Measurements from ENCODE around the gene COBLL1.

Gene COBLL1

DNA sequence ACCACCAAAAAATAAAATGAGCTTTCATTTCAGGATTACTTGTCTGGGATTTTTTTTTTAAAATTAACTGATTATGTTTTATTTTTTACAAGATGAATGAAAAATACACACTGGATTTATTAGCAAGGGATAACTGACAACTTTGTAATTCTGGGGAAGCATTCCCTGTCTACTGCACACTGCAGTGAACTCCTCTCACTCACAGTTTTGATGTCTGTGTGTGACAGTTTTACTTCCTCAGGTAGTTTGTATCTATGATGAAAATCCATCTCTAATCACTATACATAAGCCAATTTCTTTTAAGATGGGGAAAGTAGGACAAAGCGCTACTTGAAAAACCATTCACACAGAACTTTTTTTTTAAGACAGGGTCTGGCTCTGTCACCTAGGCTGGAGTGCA is 94.5 kb downstream of the COBLL1 start:
- TF ChIP-seq TAF1 (IDR thresholded peaks at IDR 0.05; ENCODE audit: borderline replicate concordance, insufficient read depth, low read length) = no peak
- no peak for TF ChIP-seq POLR2AphosphoS5 (IDR thresholded peaks at IDR 0.05; ENCODE audit: low read depth, low read length)

DNA sequence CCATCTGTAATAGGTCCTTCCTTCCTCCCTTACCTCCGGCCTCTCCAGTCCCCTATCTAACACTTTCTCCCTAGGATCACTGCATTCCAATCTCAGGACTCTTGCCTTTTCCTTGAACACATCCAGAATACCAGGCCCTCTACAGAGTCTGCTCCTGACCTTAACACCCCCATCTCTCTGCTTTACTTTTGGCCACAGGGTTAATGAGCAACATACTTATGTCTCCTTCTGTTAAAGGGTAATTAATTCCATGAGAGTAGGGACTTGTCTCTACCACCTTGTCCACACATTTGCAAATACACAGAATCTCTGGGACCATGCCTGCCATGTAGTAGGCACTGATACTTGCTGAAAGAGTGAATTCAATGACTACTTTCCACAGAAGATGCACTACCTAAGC is 94.9 kb downstream of the COBLL1 start:
- TF ChIP-seq SIN3A (IDR thresholded peaks at IDR 0.05; ENCODE audit: borderline replicate concordance, insufficient read depth, low read length) = no peak

DNA sequence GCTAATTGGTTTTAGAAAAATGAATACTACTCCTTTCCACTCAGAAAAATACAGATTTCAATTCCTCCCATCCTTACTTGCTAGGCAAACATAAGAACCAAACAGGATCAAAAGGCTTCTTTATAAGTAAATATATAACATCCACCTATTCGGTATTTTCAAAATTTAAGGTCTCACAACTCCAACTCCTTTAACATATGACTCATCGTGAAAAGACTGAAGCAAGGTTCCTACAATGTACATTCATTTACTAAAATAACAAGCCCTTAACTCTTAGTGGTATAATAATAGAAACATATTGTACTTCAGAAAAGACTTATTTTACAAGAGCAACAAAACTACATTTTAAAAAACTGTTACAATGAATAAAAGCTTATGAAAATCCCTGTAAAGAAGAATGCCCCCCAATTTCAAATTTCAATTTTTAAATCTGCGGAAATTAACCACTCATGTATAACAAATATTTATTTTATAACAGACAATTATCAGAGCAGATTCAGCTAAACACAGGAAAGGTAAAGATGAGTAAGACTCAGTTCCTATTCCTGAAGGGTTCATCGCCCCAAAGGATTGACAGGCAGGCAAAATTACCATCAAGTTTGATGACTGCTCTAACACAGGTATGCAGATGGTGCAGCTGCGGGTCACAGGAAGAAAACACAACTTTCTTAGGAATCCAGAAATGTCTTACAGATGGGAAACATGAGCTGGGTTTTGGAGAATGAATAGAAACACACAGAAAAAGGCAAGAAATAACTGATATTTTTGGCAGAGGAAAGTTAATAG is 96.4 kb downstream of the COBLL1 start:
- TF ChIP-seq POLR2AphosphoS5 (IDR thresholded peaks at IDR 0.05; ENCODE audit: low read depth, low read length) (no peak), SIN3A (IDR thresholded peaks at IDR 0.05; ENCODE audit: borderline replicate concordance, insufficient read depth, low read length) (no peak), TAF1 (IDR thresholded peaks at IDR 0.05; ENCODE audit: borderline replicate concordance, insufficient read depth, low read length) (no peak), FOXP2 (optimal IDR thresholded peaks at IDR 0.05; ENCODE audit: borderline replicate concordance, extremely low read depth, extremely low read length, insufficient read depth) (no peak)
- TF ChIP-seq, protein P1, sequence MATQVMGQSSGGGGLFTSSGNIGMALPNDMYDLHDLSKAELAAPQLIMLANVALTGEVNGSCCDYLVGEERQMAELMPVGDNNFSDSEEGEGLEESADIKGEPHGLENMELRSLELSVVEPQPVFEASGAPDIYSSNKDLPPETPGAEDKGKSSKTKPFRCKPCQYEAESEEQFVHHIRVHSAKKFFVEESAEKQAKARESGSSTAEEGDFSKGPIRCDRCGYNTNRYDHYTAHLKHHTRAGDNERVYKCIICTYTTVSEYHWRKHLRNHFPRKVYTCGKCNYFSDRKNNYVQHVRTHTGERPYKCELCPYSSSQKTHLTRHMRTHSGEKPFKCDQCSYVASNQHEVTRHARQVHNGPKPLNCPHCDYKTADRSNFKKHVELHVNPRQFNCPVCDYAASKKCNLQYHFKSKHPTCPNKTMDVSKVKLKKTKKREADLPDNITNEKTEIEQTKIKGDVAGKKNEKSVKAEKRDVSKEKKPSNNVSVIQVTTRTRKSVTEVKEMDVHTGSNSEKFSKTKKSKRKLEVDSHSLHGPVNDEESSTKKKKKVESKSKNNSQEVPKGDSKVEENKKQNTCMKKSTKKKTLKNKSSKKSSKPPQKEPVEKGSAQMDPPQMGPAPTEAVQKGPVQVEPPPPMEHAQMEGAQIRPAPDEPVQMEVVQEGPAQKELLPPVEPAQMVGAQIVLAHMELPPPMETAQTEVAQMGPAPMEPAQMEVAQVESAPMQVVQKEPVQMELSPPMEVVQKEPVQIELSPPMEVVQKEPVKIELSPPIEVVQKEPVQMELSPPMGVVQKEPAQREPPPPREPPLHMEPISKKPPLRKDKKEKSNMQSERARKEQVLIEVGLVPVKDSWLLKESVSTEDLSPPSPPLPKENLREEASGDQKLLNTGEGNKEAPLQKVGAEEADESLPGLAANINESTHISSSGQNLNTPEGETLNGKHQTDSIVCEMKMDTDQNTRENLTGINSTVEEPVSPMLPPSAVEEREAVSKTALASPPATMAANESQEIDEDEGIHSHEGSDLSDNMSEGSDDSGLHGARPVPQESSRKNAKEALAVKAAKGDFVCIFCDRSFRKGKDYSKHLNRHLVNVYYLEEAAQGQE (IDR thresholded peaks at IDR 0.05; ENCODE audit: insufficient read depth in 1 of 2, low read depth in 2 of 2, low read length in 2 of 2) = no peak

DNA sequence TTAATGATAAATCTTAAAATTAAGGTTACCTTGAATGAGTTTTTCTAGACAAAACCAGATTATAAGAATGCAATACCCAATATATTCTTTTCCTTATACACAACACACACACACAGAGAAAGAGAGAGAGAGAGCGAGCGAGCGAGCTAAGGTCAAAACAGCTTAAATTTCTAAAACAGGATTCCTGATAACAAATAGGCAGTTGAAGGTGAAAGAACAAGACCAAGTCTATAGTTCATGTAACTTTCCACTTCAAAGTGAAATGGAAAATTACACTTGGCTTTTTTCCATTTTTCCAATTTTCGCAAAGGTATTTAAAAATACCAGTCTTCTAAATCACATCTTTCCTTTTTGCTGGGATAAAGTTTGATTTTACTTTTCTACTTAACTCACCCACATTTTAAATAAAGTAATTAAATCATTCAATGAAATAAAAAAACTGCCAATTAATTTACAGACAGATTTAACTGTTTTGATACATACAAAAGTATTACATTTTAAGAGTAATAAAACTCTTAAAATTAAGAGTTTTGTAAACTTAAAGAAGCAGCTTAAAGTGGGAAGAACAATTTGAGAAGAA is 98.8 kb downstream of the COBLL1 start:
- TF ChIP-seq FOXP2 (optimal IDR thresholded peaks at IDR 0.05; ENCODE audit: borderline replicate concordance, extremely low read depth, extremely low read length, insufficient read depth) (no peak), TAF1 (IDR thresholded peaks at IDR 0.05; ENCODE audit: borderline replicate concordance, insufficient read depth, low read length) (no peak), POLR2AphosphoS5 (IDR thresholded peaks at IDR 0.05; ENCODE audit: low read depth, low read length) (no peak), SIN3A (IDR thresholded peaks at IDR 0.05; ENCODE audit: borderline replicate concordance, insufficient read depth, low read length) (no peak)
- TF ChIP-seq, protein P1 (IDR thresholded peaks at IDR 0.05; ENCODE audit: insufficient read depth in 1 of 2, low read depth in 2 of 2, low read length in 2 of 2) = no peak

DNA sequence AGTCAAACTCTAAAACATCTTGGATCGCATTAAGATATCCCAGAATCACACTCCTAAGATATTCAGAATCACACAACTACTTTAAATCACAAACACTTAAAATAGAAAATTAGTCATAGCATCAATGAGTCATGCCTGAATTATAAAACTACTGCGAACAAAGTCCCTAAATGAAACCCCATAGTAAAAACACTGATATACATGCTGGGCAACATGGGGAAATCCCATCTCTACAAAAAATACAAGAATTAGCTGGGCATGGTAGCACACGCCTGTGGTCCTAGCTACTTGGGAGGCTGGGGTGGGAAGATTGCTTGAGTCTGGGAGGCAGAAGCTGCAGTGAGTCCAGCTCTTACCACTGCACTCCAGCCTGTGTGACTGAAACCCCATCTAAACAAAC is 101.7 kb downstream of the COBLL1 start:
- no peak for TF ChIP-seq FOXP2 (optimal IDR thresholded peaks at IDR 0.05; ENCODE audit: borderline replicate concordance, extremely low read depth, extremely low read length, insufficient read depth)
- TF ChIP-seq TAF1 (IDR thresholded peaks at IDR 0.05; ENCODE audit: borderline replicate concordance, insufficient read depth, low read length) = no peak

DNA sequence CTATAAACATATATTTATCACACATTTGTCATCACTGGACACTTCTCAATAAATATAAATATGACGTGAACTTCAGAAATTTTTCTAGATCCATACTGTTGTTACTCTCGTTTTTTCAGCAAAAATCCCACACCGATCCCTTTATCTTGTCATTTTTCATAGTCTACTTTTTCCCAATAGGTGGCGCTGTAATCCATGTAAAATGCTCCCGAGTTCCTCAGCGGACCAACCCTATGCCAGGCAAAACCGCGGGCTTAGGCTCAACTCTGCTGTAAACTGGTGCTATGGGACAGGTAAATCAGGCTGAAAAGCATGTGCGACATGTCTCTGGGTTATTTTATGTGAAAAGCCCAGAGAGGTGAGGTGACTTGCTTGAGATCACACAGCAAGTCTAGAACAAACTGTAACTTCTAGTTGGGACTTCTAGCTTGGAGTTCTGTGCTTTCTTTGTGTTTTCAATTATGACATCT is 104.0 kb downstream of the COBLL1 start:
- no peak for TF ChIP-seq FOXP2 (optimal IDR thresholded peaks at IDR 0.05; ENCODE audit: borderline replicate concordance, extremely low read depth, extremely low read length, insufficient read depth)
- TF ChIP-seq, protein P1 (IDR thresholded peaks at IDR 0.05; ENCODE audit: insufficient read depth in 1 of 2, low read depth in 2 of 2, low read length in 2 of 2) = no peak
- no peak for TF ChIP-seq TAF1 (IDR thresholded peaks at IDR 0.05; ENCODE audit: borderline replicate concordance, insufficient read depth, low read length)
- TF ChIP-seq SIN3A (IDR thresholded peaks at IDR 0.05; ENCODE audit: borderline replicate concordance, insufficient read depth, low read length) = no peak
- TF ChIP-seq POLR2AphosphoS5 (IDR thresholded peaks at IDR 0.05; ENCODE audit: low read depth, low read length) = no peak
